DMS79 (cell line): ENCODE data around the gene PLEKHG3.

Source experiments
- DNase-seq: peaks from one replicate; lab custom pipeline; 2025; lab: John Stamatoyannopoulos, UW

Gene PLEKHG3

GRCh38 chr14:64727551-64728071 is 23.4 kb downstream of the PLEKHG3 start:
- DNase-seq, result no peak

GRCh38 chr14:64728106-64728505 is 23.9 kb downstream of the PLEKHG3 start:
- no peak for DNase-seq

GRCh38 chr14:64728856-64729255 is 24.6 kb downstream of the PLEKHG3 start:
- DNase-seq, result no peak

GRCh38 chr14:64729386-64730060 is 25.3 kb downstream of the PLEKHG3 start:
- DNase-seq, result no peak

- no peak for DNase-seq
These were observed 25.8 kb downstream of the PLEKHG3 start for GRCh38 chr14:64730061-64730440.

- no peak for DNase-seq
These were observed 26.5 kb downstream of the PLEKHG3 start for GRCh38 chr14:64730681-64731080.

- no peak for DNase-seq
These were observed 26.9 kb downstream of the PLEKHG3 start for GRCh38 chr14:64731141-64731581.

GRCh38 chr14:64732066-64732465 is 27.8 kb downstream of the PLEKHG3 start:
- no peak for DNase-seq

GRCh38 chr14:64732536-64733120 is 28.4 kb downstream of the PLEKHG3 start:
- no peak for DNase-seq

GRCh38 chr14:64733321-64733720 is 29.1 kb downstream of the PLEKHG3 start:
- no peak for DNase-seq

GRCh38 chr14:64733899-64734298 is 29.7 kb downstream of the PLEKHG3 start:
- no peak for DNase-seq

GRCh38 chr14:64734990-64735389 is 30.8 kb downstream of the PLEKHG3 start:
- peak; percentile 98 for DNase-seq

- DNase-seq, result peak; percentile 87
These were observed 32.3 kb downstream of the PLEKHG3 start for GRCh38 chr14:64736271-64737169.

GRCh38 chr14:64737391-64738280 is 33.4 kb downstream of the PLEKHG3 start:
- no peak for DNase-seq

- DNase-seq, result no peak
These were observed 34.1 kb downstream of the PLEKHG3 start for GRCh38 chr14:64738281-64738804.

- no peak for DNase-seq
These were observed 37.0 kb downstream of the PLEKHG3 start for GRCh38 chr14:64741200-64741599.

- DNase-seq, result no peak
These were observed 37.7 kb downstream of the PLEKHG3 start for GRCh38 chr14:64741961-64742360.

- DNase-seq, result no peak
These were observed 38.8 kb downstream of the PLEKHG3 start for GRCh38 chr14:64743061-64743460.

- no peak for DNase-seq
These were observed 41.4 kb downstream of the PLEKHG3 start for GRCh38 chr14:64745511-64746091.

GRCh38 chr14:64746298-64747250 is 42.4 kb downstream of the PLEKHG3 start:
- no peak for DNase-seq
